Embryonic facial prominence (tissue), 1 donor: ENCODE results near the gene FOXK2.
A peak's percentile ranks its signal among the peaks of the same experiment; 100 is the strongest.
"Not testable (repeated sequence)": the region's sequence is repeated elsewhere in the genome, so short reads cannot be mapped to it uniquely, and the experiment has no call there.

ENCODE experiments used
- DNase-seq: peaks from one replicate; pipeline ENCODE4 v3.0.0-alpha.2; 2016; ENCODE audit errors: extremely low spot score

The FOXK2 gene

GRCh38 chr17:82495844-82496528 lies 23.5 kb upstream of the FOXK2 start:
- no peak for DNase-seq

DNA sequence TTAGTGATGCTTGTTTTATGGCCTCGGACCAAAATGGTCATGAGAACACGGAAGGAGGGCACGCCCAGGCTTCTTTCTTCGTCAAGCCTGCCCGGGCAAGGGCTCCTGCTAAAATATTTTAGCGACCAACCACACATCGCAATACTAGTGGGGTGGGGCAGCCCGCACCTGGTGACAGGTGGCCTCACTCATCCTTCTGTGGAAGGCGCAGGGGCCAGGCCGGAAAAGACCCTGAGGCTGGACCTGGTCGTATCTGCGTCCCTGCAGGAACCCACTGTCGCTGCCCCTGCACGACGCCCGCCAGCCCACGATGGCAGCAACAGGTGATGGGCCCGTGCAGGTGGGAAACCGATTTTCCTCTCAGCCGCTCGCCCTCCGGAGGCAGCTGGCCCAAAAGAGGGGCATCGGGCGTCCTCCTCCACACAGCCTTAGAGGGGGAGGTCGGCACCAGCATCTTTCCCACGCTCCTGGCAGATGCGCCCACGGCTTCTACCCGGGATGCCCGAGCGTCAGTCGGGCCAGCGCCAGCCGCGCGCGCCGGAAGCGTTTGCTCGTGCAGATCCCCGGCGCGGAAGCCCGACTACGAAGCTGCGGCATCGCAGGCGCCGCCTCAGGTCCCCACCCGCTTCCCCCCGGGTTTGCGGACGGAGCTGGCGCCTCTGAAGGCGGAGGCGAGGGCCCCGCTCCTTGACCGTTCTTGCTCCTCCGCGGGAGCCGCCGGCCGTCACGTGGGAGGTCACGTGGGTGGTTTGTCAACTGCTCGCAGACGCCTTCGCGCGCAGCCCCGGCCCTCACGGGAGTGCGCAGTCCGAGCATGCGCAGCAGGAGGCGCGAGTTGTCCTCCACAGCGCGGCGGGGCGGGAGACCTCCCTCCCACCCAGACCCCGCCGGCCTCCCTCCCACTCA lies 22.8 kb upstream of the FOXK2 start:
- DNase-seq, result peak; percentile 80

DNA sequence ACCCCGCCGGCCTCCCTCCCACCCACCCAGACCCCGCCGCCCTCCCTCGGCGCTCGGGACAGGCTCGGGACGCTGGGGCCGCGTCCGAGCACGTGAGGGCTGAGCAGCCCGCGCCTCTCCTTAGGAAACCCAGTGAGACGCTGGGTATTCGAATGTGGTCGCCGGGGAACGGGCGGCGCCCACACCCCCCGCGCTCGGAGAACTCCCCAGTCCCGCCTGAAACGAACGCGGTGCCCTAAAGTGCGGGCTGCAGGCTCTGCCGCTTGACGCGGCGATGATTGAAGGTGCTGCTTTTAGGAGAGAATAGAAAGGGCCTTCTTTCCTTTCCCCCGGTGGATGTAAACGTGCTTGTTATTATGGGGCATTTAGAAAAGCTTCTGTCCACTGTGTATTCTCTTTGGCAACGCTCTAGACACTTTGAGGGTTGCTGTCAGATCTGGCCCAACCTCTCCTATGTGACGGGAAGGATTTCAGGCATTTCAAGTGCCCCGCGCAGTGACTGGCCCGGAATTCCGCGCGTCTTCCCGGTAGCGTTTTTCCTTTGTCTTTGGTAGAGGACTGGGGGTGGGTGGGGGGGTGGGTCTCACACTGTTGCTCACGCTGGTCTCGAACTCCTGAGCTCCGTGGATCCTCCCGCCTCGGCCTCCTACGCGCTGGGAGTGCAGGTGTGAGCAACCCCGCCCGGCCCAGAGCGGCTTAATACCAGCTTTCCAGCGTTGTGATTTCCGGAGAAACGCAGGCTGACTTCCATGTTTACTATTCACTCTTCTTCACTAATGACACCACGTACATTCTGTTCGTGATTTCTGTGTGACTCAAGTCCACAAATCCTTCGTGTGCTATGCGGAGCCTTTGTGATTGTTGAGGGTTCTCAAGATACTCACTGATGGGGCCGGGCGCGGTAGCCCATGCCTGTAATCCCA lies 21.8 kb upstream of the FOXK2 start:
- DNase-seq, result no peak

DNA sequence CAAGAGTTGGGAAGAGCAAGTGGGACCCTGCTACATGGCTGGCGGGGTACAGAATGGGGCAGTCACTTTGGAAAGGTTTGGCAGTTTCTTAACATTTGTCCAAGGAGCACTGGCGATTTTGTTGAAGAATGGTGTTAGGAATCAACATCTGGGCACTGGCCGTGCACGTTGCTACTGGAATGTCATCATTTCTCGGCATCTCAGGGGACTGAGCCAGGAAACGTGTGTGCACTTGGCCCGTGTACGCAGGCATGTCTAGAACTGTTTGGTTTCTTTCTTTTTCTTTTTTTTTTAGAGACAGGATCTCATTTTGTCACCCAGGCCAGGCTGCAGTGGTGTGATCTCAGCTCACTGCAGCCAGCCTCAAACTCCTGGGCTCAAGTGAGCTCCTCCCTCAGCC lies 17.3 kb upstream of the FOXK2 start:
- DNase-seq, result no peak

GRCh38 chr17:82503094-82503727 lies 16.3 kb upstream of the FOXK2 start:
- no peak for DNase-seq

DNA sequence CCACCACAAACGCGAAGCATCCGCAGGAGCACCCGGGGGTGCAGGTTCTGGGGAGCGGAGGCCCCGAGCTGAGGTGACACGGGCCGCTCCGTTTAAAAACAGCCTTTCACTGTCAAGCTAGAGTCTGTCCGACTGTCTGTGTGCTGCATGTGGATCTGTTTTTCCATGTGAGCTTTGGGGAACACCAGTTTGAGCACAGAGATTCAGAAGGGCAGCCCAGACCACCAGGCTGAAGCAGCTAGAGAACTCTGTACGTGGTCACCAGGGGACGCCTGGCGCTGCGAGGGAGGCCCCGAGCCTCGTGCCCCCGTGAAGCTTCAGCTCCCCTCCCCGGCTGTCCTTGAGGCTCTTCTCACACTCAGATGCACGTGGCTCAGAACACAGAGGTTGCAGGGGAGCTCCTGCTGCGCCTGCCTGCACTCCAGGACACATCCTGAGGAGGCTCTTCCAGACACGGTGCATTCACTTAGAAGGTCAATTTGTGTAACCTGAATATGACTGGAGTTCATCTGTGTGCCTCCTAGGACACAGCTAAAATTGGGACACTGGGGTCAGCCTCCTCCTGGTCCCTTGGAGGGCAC lies 15.7 kb upstream of the FOXK2 start:
- no peak for DNase-seq

DNA sequence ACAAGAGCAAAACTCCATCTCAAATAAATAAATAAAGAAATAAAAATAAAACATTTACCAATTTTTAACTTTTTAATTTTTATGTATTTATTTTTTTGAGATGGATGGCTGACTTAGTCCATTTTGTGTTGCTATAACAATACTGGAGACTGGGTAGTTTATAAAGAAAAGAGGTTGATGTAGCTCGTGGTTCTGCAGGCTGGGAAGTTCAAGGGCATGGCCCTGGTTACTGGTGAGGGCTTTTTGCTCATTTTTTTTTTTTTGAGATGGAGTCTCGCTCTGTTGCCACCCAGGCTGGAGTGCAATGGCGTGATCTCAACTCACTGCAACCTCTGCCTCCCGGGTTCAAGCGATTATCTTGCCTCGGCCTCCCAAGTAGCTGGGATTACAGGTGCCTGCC lies 14.2 kb upstream of the FOXK2 start:
- no peak for DNase-seq

DNA sequence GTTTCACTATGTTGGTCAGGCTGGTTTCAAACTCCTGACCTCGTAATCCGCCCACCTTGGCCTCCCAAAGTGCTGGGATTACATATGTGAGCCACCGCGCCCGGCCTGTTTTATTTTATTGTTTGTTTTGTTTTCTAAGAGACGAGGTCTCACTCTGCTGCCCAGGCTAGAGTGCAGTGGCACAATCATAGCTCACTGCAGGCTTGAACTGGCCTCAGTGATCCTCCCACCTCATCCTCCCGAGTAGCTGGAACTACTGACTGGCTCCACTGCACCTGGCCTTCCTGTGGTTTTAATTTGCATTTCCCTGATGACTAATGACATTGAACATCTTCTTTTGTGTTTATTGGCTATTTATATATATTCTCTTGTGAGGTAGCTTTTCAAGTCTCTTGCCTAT lies 13.1 kb upstream of the FOXK2 start:
- DNase-seq, result not testable (repeated sequence)

DNA sequence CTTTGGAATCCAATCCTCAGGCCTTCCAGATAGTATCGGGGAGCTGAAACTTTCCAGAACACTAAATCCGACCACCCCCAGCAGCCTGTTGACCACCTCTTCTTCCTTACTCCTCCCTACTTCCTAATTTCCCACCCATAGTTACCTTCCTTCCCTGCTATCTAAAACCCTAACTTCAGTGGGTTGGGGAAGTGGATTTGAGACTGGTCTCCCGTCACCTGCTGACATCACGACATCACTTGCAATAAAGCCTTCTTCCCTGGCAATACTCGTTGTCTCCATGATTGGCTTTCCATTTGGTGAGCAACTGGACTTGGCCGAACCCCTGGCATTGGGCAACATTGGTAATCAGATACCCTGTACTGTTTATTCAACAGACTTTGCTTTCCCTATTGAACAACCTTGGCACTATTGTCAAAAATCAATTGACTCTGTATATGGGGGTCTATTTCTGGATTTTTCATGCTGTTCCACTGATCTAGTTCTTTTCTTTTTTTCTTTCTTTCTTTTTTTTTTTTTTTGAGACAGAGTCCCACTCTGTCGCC lies 11.8 kb upstream of the FOXK2 start:
- DNase-seq, result no peak

DNA sequence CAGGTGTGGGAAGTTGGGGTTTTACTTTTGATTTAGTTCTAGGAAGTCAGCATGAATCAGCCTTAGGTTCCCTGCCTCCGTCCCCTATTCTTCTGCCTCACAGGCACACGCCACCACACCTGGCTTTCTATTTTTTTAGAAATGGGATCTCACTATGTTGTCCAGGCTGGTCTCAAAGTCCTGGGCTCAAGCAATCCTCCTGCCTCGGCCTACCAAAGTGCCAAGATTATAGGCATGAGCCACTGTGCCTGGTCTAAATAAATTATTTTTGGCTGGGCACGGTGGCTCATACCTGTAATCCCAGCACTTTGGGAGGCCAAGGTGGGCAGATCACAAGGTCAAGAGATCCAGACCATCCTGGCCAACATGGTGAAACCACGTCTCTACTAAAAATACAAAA lies 7.9 kb upstream of the FOXK2 start:
- DNase-seq, result not testable (repeated sequence)

DNA sequence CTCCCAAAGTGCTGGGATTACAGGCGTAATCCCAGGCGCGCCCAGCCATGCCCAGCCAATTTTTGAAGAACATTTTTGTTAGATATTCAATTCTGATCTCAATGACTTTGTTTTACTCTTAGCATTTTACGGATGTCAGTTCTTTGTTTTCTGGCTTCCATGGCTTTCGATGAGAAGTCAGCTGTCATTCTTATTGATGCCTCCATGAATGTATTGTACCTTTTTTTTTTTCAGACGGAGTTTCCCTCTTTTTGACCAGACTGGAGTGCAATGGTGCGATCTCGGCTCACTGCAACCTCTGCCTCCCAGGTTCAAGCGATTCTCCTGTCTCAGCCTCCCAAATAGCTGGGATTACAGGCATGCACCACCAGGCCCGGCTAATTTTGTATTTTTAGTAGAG lies 5.7 kb upstream of the FOXK2 start:
- DNase-seq, result not testable (repeated sequence)

DNA sequence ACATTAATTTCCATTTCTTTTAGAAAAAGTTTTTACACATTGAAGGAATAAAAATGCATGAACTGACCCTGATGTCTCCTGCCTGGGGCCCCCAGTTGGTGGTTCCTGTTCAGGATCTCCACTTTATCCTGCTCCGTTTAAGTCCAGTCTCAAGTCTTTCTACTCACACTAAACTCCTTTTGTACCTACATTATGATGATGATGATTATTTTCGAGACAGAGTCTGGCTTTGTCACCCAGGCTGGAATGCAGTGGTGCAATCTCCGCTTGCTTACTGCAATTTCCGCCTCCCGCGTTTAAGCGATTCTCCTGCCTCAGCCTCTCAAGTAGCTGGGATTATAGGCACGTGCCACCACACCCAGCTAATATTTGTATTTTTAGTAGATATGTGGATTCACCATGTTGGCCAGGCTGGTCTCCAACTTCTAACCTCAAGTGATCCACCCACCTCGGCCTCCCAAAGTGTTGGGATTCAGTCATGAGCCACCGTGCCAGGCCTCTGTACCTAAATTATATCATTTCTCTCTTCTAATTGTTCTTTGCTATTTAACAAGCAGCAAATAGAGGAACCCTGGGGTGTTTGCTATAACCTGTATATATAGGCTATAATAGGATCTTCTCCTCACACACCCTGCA lies 2.2 kb upstream of the FOXK2 start:
- DNase-seq, result no peak

DNA sequence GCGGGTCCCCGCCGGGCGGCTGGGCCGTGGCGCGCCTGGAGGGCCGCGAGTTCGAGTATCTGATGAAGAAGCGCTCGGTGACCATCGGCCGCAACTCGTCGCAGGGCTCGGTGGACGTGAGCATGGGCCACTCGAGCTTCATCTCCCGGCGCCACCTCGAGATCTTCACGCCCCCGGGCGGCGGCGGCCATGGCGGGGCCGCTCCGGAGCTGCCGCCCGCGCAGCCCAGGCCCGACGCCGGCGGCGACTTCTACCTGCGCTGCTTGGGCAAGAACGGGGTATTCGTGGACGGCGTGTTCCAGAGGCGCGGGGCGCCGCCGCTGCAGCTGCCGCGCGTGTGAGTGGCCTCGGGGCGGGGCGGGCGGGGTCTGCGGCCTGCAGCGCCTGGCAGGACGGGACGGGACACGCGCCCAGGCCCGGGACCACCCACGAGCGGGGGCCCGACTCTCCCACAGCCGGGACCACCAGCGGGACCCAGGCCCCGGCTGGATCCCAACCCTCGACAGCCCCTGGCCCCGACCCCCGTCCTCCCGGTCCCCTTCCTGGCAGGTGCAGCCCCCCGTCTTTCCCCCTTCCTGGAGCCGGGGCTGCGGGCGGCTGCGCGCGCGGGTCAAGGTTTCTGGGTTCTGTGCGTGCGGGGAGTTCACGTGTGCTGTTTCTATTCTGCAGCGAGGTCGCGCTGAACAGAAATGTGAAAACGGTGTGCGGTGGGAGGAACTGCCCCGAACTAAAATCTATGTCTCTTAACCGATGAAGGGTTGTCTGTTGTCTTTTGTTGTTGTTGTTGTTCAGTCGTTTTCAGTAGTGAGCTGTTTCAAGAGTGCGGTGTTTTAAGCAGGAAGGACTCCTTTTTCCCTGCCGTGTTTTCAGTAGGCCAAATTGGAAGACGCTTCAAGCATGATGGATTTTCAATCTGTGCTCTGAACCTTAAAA lies 705 bp downstream of the FOXK2 start:
- DNase-seq, result no peak

GRCh38 chr17:82524540-82524939 lies 5.0 kb downstream of the FOXK2 start:
- no peak for DNase-seq

DNA sequence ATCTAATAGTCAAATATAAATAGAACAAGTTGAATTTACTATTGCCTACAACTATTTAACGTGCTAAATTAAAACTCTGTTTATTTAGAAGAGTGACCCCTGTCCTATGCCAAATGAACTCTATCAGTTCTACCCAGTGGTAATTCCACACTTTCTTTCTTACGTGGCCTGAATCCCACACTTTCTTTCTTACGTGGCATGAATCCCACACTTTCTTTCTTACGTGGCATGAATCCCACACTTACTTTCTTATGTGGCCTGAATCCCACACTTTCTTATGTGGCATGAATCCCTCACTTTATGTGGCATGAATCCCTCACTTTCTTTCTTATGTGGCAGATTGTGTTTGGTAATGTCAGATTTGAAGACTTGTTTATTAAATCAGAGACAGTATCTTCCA lies 6.2 kb downstream of the FOXK2 start:
- no peak for DNase-seq

- no peak for DNase-seq
These were observed 8.4 kb downstream of the FOXK2 start for GRCh38 chr17:82527898-82528297.

DNA sequence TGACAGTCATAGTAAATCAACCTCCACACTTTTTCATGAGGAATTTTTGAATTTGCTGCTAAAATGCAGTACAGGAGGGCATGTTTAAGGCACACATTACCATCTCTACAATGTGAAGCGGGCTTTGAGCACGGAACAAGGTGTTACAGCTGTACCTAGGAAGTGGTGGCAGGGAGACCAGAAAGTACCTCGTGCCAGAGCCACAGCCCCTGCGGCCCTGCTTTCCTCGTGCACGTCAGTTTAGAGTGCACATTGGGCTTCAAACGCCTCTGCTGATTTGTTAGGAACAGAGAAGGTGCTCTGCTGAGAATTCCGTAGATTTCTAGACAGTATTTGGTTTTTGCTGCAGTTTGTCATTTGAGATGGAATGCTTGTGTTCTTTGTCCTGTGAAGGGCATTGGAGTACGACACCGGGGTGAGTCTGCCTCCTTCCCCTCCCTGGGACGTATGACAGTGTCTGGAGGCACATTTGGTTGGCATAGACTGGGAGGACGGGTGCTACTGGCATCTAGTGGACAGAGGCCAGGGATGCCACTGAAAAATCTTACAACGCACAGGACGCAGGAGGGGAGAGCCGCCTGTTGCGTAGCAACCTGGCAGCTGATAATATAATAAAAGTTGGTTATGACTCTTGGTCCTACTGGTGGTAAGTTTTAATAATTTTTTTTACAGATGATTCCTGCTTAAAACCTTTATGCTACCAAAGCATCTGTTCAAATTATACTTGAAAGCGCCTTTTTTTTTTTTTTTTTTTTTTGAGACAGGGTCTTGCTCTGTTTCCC lies 9.1 kb downstream of the FOXK2 start:
- no peak for DNase-seq

- DNase-seq, result no peak
These were observed 10.4 kb downstream of the FOXK2 start for GRCh38 chr17:82529914-82530300.
